Breast epithelium (tissue), 4 donors: Measurements from ENCODE around the gene CAMK1G. TPM values are rescaled to one million over a fixed set of nuclear protein-coding genes. Genes with fewer than 3 reads are reported as not detected.
A peak's percentile ranks its signal among the peaks of the same experiment; 100 is the strongest.

Source experiments
- DNase-seq, 2 donors: peaks; one replicate each; pipeline ENCODE4 v3.0.0-alpha.2; 2019; ENCODE audit warnings: low spot score in 2 of 2
- H3K27ac ChIP-seq, 2 donors: fragments of 200-600 bp; sonication (generic) in 1 of 2; one replicate each; pipeline ENCODE4 v1.5.1; 2016 to 2019; ENCODE audit warnings: mild to moderate bottlenecking in 1 of 2
- H3K27me3 ChIP-seq, 2 donors: fragments of 200-600 bp; sonication (generic) in 1 of 2; one replicate each; pipeline versions ENCODE4 v1.5.1 to v1.6.0; 2017 to 2019; ENCODE audit warnings: control low read depth in 1 of 2, mild to moderate bottlenecking in 1 of 2
- H3K36me3 ChIP-seq: fragments of 200-600 bp; one replicate; pipeline ENCODE4 v1.5.1; 2019
- H3K4me1 ChIP-seq, 2 donors: fragments of 200-600 bp; sonication (generic); one replicate each; pipeline ENCODE4 v1.5.1; 2016 to 2019; ENCODE audit warnings: control low read depth in 1 of 2
- H3K4me3 ChIP-seq, 3 donors: fragments of 200-600 bp; sonication (generic); 1 replicate in 2 of 3; 2 replicates in 1 of 3; pipeline ENCODE4 v1.5.1; 2016 to 2019; ENCODE audit warnings: mild to moderate bottlenecking in 3 of 3, moderate library complexity in 2 of 3
- H3K9me3 ChIP-seq, 2 donors: fragments of 200-600 bp; sonication (generic) in 1 of 2; one replicate each; pipeline ENCODE4 v1.5.1; 2016 to 2019; ENCODE audit warnings: control low read depth in 1 of 2
- POLR2A ChIP-seq: fragments of 450-650 bp; IDR thresholded peaks from one replicate; pipeline ENCODE4 v1.6.1; 2016; ENCODE audit warnings: antibody characterized with exemption, mild to moderate bottlenecking, moderate library complexity
- POLR2AphosphoS5 ChIP-seq, 3 donors: sonication (generic); formaldehyde crosslinking; IDR thresholded peaks; one replicate each; pipeline ENCODE4 v1.6.1; 2017; ENCODE audit warnings: antibody characterized with exemption in 3 of 3
- intact Hi-C: fragments of 100-400 bp; cut with DNase I; formaldehyde crosslinking; loops from one replicate; pipeline ENCODE4 v1.15.1; 2023; ENCODE audit warnings: low total_unique reads
- total RNA-seq, 3 donors: library from RNA; depleted of rRNA; stranded (reverse); fragments of >200 nt; gene quantifications; one replicate each; pipeline ENCODE4 v1.1.0, GENCODE V29; 2016
- TF ChIP-seq, protein P1 (sequence below), 3 donors: fragments of 450-650 bp; IDR thresholded peaks; one replicate each; pipeline ENCODE4 v1.5.1; 2016 to 2017; ENCODE audit warnings: antibody characterized with exemption in 3 of 3, mild to moderate bottlenecking in 3 of 3, moderate library complexity in 3 of 3

CAMK1G gene
- total RNA-seq, 3 donors from 2014 or later = 0.16 to 1.8 TPM; not detected in 1

DNA sequence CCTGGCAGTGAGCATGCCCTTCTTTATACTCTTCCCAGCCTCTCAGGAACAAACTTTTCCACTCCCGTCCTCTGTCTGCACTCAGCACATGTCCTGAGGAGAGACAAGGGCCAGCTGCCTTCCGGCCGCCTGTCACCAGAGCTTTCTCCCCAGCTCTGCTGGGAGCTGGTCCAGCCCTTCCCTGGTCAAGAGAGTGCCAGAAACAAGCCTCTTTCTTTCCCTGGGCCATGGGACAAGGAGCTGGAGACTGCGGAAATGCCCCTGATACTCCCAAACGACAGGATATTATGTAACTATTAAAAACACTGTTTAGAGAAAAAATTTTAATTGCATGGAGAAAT, 58.3 kb downstream of the CAMK1G start:
- no peak for TF ChIP-seq POLR2A
- TF ChIP-seq, protein P1, sequence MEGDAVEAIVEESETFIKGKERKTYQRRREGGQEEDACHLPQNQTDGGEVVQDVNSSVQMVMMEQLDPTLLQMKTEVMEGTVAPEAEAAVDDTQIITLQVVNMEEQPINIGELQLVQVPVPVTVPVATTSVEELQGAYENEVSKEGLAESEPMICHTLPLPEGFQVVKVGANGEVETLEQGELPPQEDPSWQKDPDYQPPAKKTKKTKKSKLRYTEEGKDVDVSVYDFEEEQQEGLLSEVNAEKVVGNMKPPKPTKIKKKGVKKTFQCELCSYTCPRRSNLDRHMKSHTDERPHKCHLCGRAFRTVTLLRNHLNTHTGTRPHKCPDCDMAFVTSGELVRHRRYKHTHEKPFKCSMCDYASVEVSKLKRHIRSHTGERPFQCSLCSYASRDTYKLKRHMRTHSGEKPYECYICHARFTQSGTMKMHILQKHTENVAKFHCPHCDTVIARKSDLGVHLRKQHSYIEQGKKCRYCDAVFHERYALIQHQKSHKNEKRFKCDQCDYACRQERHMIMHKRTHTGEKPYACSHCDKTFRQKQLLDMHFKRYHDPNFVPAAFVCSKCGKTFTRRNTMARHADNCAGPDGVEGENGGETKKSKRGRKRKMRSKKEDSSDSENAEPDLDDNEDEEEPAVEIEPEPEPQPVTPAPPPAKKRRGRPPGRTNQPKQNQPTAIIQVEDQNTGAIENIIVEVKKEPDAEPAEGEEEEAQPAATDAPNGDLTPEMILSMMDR (IDR thresholded peaks at IDR 0.05) = no peak
- no peak for TF ChIP-seq POLR2AphosphoS5 (IDR thresholded peaks at IDR 0.05)
- intact Hi-C loops = no loop called here
- Histone ChIP-seq H3K9me3 (no peaks in the 10 kb centered on the region), H3K27me3 (no peaks in the 10 kb centered on the region), H3K27ac (peak overlapping the region; percentile 59 to 76), H3K36me3 (no peaks in the 10 kb centered on the region), H3K4me3 (no peak overlapping the region), H3K4me1 (peaks cover 4 to 9% of the 10 kb centered on the region in 2 donors)
- peak in 1 of 2 donors; percentile 59 for DNase-seq

DNA sequence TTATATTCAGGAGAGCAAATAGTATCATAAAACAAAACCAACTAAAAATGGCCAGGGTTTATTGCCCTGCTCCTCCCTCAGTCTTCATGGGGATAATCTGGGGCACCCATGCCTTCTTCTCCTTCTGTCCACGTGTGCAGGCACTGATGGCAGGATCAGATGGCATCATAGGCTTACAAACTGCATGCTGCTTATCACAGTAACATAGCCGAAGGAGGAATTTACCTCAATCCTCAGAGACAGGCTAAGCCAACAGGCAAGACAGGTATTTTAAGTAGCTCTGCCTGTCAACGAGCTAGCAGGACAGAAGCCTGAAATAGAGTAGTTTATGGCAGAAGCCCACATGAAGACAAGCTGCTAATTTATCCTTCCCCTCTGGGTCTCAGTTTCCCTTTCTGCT, 59.3 kb downstream of the CAMK1G start:
- no peak for TF ChIP-seq POLR2A
- TF ChIP-seq, protein P1 (IDR thresholded peaks at IDR 0.05) = no peak
- TF ChIP-seq POLR2AphosphoS5 (IDR thresholded peaks at IDR 0.05) = no peak
- DNase-seq = no peak
- no peaks in the 10 kb centered on the region for H3K27me3 ChIP-seq
- H3K9me3 ChIP-seq = no peaks in the 10 kb centered on the region
- H3K4me1 ChIP-seq = peaks cover 4 to 9% of the 10 kb centered on the region in 2 donors
- H3K4me3 ChIP-seq = no peak overlapping the region
- intact Hi-C loops = no loop called here
- H3K27ac ChIP-seq = peak overlapping the region; percentile 18 to 23
- no peaks in the 10 kb centered on the region for H3K36me3 ChIP-seq

DNA sequence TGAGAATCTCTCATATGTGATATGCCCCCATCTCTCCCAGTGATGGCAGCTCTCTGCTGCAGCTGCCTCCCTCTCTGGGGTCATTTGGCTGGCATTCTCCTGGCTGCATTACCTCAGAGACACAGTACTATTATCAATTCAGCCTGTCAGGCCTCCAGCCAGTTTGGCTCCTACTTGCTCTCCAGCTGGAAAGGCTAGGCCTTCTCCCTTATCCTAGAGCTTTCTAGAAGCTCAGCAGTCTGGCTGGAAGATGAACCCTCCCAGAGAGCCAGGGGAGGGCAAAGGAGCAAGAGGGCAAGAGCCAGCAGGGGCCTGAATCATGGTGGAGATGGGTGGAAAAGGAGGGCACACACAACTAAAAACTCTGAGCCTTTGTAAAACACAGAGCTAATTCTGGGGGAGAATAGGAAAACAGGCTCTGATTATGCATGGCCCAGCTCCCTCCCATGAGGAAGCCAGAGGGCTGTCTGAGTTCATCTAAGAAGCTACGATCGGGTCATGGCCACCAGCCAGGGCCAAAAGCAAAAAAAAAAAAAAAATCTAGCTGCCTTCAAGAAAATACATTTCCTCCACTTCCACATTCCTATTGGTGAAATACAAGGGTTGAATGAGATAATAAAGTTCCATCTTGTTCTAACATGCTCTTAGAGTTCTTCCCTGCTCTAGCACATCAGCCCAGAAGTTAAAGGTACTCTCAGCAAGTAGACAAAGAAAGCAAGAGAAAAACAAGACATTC, 59.9 kb downstream of the CAMK1G start:
- TF ChIP-seq POLR2A (no peak), POLR2AphosphoS5 (IDR thresholded peaks at IDR 0.05) (no peak)
- TF ChIP-seq, protein P1 (IDR thresholded peaks at IDR 0.05) = no peak
- Histone ChIP-seq H3K4me1 (peaks cover 4 to 9% of the 10 kb centered on the region in 2 donors), H3K4me3 (no peak overlapping the region), H3K36me3 (no peaks in the 10 kb centered on the region), H3K27me3 (no peaks in the 10 kb centered on the region), H3K27ac (peak overlapping the region; percentile 34 to 66), H3K9me3 (no peaks in the 10 kb centered on the region)
- intact Hi-C loops = loop anchor here (2.0 kb wide), 1 partner anchor 75 kb away; no protein-coding TSS in a partner anchor
- no peak for DNase-seq

DNA sequence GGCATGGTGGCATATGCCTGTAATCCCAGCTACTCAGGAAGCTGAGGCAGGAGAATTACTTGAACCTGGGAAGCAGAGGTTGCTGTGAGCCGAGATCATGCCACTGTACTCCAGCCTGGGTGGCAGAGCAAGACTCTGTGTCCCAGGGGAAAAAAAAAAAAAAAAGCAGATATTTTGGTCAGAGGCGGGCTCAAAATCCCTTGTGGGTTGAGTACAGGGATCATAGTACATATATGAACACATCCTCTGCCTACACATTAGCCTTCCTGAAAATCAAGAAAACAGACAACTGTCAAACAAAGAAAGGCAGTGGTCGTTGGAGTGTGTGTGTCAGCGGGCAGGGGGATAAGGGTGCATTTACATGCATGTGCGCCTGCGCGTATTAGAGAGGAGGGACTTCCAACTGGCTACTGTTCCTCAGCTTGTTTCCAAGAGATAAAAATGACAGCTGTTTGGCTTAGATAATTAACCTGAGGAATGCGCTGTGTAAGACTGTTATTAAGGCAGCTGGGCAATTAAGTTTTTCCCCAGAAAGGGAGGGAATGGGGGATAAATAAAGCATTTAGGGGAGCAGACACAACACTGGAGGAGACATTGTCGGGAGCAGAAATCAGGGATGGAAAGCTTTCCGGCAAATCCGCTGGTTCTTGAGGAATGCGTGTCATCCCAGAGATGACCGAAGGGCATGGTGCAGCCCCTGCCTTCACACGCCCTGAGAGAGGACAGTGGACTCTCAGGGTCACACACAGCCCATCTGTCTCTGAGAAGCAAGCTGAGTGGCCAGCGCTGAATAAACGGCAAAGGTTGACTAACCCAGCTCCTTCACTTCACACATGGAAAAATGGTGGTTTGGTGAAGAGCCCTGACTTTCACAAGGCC, 62.3 kb downstream of the CAMK1G start:
- Histone ChIP-seq H3K4me1 (peaks cover 4 to 9% of the 10 kb centered on the region in 2 donors), H3K9me3 (no peaks in the 10 kb centered on the region), H3K27me3 (no peaks in the 10 kb centered on the region), H3K36me3 (no peaks in the 10 kb centered on the region), H3K27ac (peak overlapping the region; percentile 34 to 51), H3K4me3 (peak overlapping the region in 1 of 3 donors; percentile 6)
- TF ChIP-seq, protein P1 (IDR thresholded peaks at IDR 0.05) = no peak
- TF ChIP-seq POLR2A = no peak
- intact Hi-C loops = loop anchor here (1.0 to 2.0 kb wide), 2 partner anchors 15 to 77 kb away; no protein-coding TSS in a partner anchor
- DNase-seq = no peak

DNA sequence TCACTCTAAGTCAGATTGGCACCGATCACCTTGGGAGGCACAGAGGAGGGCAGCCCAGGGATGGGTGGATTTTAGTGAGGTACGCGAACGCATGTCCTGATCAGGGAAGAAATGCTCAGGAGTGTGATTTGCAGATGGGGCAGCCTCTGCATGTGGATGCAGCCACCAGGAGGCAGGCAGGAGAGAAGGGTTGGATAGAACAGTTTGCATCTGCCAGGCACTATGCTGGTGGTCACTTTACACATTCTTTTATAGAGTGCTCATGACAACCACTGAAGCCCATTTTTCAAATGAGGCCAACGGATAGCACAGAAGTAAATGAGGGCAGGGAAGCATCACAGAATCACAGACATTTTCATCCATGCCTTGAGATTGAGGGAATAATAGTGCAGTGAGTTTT, 63.0 kb downstream of the CAMK1G start:
- TF ChIP-seq POLR2A (no peak), POLR2AphosphoS5 (IDR thresholded peaks at IDR 0.05) (no peak)
- TF ChIP-seq, protein P1 (IDR thresholded peaks at IDR 0.05) = no peak
- no peaks in the 10 kb centered on the region for H3K27me3 ChIP-seq
- peak overlapping the region in 1 of 3 donors; percentile 6 for H3K4me3 ChIP-seq
- no peaks in the 10 kb centered on the region for H3K36me3 ChIP-seq
- H3K4me1 ChIP-seq = peaks cover 4 to 9% of the 10 kb centered on the region in 2 donors
- DNase-seq = no peak
- no peaks in the 10 kb centered on the region for H3K9me3 ChIP-seq
- H3K27ac ChIP-seq = peak overlapping the region; percentile 34 to 51
- intact Hi-C loops = no loop called here
